ENCODE data around the gene THOC5.

DNA sequence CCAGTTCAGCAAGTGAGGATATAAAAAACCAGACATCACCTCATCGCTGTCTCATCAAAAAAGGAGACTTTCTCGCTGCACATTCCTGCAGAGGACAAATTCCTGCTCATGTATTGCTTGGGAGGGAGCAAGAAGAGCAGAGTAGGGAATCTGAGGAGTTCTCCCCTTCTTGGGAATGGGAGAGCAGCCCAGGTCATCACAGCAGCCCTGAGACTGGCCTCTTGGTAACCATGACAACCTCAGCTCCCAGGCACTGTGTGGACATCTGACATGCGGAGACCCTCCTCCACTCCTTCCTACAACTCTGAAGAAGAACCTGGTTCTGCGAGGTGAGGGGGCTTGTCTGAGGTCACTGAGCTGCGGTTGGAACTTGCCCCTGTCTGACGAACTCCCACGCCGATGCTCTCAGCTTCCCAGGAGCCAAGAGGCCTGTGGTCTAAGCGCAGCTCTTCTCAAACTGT lies 97.3 kb downstream of the THOC5 start:
- no peak for TF ChIP-seq EZH2 (IDR thresholded peaks at IDR 0.05; ENCODE audit: low read depth)
- TF ChIP-seq CTCF (conservative IDR thresholded peaks at IDR 0.05): no peak
